Keratinocyte (primary cell): ENCODE data around the gene TACC3. TPM values are rescaled to one million over a fixed set of nuclear protein-coding genes. Genes with fewer than 3 reads are reported as not detected.

Source experiments
- DNase-seq: peaks from one replicate; pipeline ENCODE4 v3.0.0-alpha.2; 2011; ENCODE audit warnings: low read depth, missing footprints, low spot score
- FAIRE-seq: peaks from 2 replicates; lab custom pipeline; 2011; peaks lifted over from hg19 to GRCh38; lab: Jason Lieb, UNC
- H2AFZ ChIP-seq: 2 replicates; pipeline ENCODE4 v1.6.0; 2012; ENCODE audit warnings: low read length, control low read depth, inconsistent platforms; ENCODE audit not compliant: control insufficient read depth
- H3K27ac ChIP-seq: 2 replicates; pipeline ENCODE4 v1.5.1; 2011; ENCODE audit warnings: low read length; ENCODE audit not compliant: control insufficient read depth, insufficient read depth
- H3K27me3 ChIP-seq: 3 replicates; pipeline ENCODE4 v1.6.0; 2011; ENCODE audit warnings: low read length; ENCODE audit not compliant: control insufficient read depth, insufficient read depth; ENCODE audit errors: extremely low read depth
- H3K36me3 ChIP-seq, 2 experiments: 2 replicates in 1 of 2; 3 replicates in 1 of 2; pipeline ENCODE4 v1.5.1; 2011; ENCODE audit warnings: low read length in 2 of 2, mild to moderate bottlenecking in 1 of 2; ENCODE audit not compliant: control insufficient read depth in 2 of 2, insufficient read depth in 2 of 2; ENCODE audit errors: extremely low read depth in 1 of 2
- H3K4me1 ChIP-seq: 3 replicates; pipeline ENCODE4 v1.5.1; 2011; ENCODE audit warnings: low read length; ENCODE audit not compliant: control insufficient read depth, insufficient read depth; ENCODE audit errors: extremely low read depth
- H3K4me2 ChIP-seq: 3 replicates; pipeline ENCODE4 v1.6.0; 2011; ENCODE audit warnings: low read depth, low read length; ENCODE audit not compliant: control insufficient read depth, insufficient read depth; ENCODE audit errors: extremely low read depth
- H3K4me3 ChIP-seq, 3 experiments: fragments of 200-600 bp in 1 of 3; sonication (generic) in 1 of 3; 2 replicates in 2 of 3; 3 replicates in 1 of 3; pipeline ENCODE4 v1.5.1; 2011 to 2016; ENCODE audit warnings: low read length in 3 of 3, mild to moderate bottlenecking in 3 of 3, control low read depth in 2 of 3, inconsistent platforms in 1 of 3, low read depth in 1 of 3, mixed read lengths in 1 of 3, mixed run types in 1 of 3, moderate library complexity in 1 of 3; ENCODE audit not compliant: control insufficient read depth in 2 of 3, insufficient read depth in 2 of 3; ENCODE audit errors: extremely low read depth in 1 of 3
- H3K79me2 ChIP-seq: 2 replicates; pipeline ENCODE4 v1.6.0; 2012; ENCODE audit warnings: low read length; ENCODE audit not compliant: control insufficient read depth, insufficient read depth
- H3K9ac ChIP-seq: 3 replicates; pipeline ENCODE4 v1.6.0; 2011; ENCODE audit warnings: low read length; ENCODE audit not compliant: control insufficient read depth, insufficient read depth; ENCODE audit errors: extremely low read depth
- H3K9me1 ChIP-seq: 3 replicates; pipeline ENCODE4 v1.6.0; 2011; ENCODE audit warnings: low read length; ENCODE audit not compliant: control insufficient read depth, insufficient read depth; ENCODE audit errors: extremely low read depth
- H3K9me3 ChIP-seq: 2 replicates; pipeline ENCODE4 v1.5.1; 2012; ENCODE audit warnings: low read depth, low read length; ENCODE audit not compliant: control insufficient read depth
- H4K20me1 ChIP-seq: 3 replicates; pipeline ENCODE4 v1.6.0; 2011; ENCODE audit warnings: low read length; ENCODE audit not compliant: control insufficient read depth, insufficient read depth; ENCODE audit errors: extremely low read depth
- CTCF ChIP-seq, 3 experiments: IDR thresholded peaks in 1 of 3; conservative IDR thresholded peaks in 1 of 3; optimal IDR thresholded peaks in 1 of 3; 2 replicates in 2 of 3; 3 replicates in 1 of 3; pipeline versions ENCODE3 to v1.5.1; 2011; ENCODE audit warnings: low read length in 3 of 3, mild to moderate bottlenecking in 3 of 3, moderate library complexity in 2 of 3, control low read depth in 1 of 3, inconsistent platforms in 1 of 3; ENCODE audit not compliant: insufficient read depth in 2 of 3; ENCODE audit errors: extremely low read depth in 1 of 3
- EZH2 ChIP-seq: IDR thresholded peaks from one replicate; pipeline ENCODE4 v1.6.1; 2012; ENCODE audit warnings: inconsistent platforms, mild to moderate bottlenecking, low read length, moderate library complexity
- dilution Hi-C: fragments of 300-500 bp; cut with MboI; formaldehyde crosslinking; loops from one replicate; pipeline ENCODE4 v1.7.0; 2020; ENCODE audit warnings: low sequenced_read_pairs; ENCODE audit not compliant: extremely low pct_ligation_motif_present
- polyA plus RNA-seq, 5 experiments: library from polyadenylated mRNA; depleted of rRNA in 3 of 5; stranded (reverse) in 3 of 5; stranded (forward) in 1 of 5; unstranded in 1 of 5; fragments of >200 nt; gene quantifications; 1 replicate in 1 of 5; 2 replicates in 3 of 5; 3 replicates in 1 of 5; pipeline versions ENCODE4 v1.2.1 to v1.2.3, GENCODE V29; 2011 to 2012; ENCODE audit warnings: missing spikeins in 2 of 5, low read depth in 1 of 5, low replicate concordance in 1 of 5

The TACC3 gene
- polyA plus RNA-seq, 1 donor (not counting 4 experiments of a cell fraction or from before 2014, with no cell fraction given) = 19.1 TPM

DNA sequence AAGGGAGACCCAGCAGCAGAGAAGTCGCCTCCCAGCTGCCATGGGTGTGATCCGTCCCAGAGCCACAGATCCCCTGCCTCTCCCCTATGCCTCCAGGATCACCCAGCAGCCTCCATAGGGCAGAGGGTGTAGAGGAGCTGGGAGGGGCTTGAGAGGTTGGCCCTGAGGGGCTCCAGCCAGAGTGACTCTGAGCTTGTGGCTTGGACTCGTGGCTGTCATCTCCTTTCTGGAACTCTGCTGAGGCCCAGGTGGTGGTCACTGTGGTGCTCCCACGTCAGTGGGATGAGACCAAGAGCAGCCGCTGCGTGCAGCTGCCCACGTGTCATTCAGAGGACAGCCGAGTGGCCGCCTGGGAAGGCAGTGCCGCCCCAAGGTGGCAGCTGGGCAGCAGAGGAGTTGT is 4.2 kb downstream of the TACC3 start:
- peaks cover 61% of the 10 kb centered on the region for H3K79me2 ChIP-seq

DNA sequence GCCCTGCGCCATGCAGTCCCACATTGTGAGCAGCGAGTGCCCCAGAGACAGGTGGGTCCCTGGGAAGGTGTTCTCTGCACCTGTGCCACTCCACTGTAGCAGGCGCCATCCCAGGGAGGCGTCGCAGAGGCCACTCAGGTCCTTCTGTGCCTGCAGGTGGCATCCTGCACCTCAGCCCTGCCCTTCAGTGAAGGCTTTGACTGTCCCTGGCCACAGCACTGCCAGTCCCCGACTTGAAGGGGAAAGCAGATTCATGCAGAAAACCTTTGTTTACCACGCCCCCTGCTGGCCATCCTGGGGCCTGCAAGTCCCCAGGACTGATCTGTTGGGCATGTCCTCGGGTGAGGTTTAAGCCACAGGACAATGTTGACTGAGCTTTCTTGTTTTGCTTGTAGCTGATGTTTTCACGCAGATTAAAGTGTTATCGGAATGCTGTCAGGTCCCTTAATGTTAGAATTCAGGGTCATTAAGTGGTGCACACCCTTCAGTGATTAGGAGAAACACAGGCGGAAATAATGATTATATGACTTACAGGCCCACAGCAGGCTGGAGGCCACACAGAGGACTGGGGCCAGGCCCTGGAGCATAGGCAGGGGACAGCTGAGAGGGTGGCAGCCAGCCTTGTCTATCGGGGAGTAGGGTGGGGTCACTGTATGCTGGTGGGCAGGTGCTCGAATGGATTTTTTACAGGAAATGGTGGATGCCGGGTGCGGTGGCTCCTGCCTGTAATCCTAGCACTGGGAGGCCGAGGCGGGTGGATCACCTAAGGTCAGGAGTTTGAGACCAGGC is 5.0 kb downstream of the TACC3 start:
- peaks cover 65% of the 10 kb centered on the region for H3K79me2 ChIP-seq
- no peaks in the 10 kb centered on the region for H3K9me3 ChIP-seq
- dilution Hi-C loops = no loop called here
- peak overlapping the region; percentile 62 for H3K4me2 ChIP-seq
- H3K27ac ChIP-seq = peak overlapping the region; percentile 86
- H3K27me3 ChIP-seq = no peaks in the 10 kb centered on the region
- DNase-seq = peak; percentile 66
- H3K9me1 ChIP-seq = peaks cover 4% of the 10 kb centered on the region
- FAIRE-seq = peak; percentile 86
- peak overlapping the region; percentile 40 for H2AFZ ChIP-seq
- peak overlapping the region; percentile 61 for H3K9ac ChIP-seq
- TF ChIP-seq EZH2 = no peak
- TF ChIP-seq CTCF (optimal IDR thresholded peaks at IDR 0.05 in 1 of 3, IDR thresholded peaks at IDR 0.05 in 1 of 3, conservative IDR thresholded peaks at IDR 0.05 in 1 of 3; ENCODE audit: extremely low read depth in 1 of 3, insufficient read depth in 2 of 3, low read length in 3 of 3) = peak in 2 of 3 experiments; percentile 97 to 100
- no peak overlapping the region for H3K4me3 ChIP-seq
- peaks cover 45% of the 10 kb centered on the region for H3K4me1 ChIP-seq
- peaks cover 8% of the 10 kb centered on the region for H4K20me1 ChIP-seq
- H3K36me3 ChIP-seq = peaks cover 0 to 38% of the 10 kb centered on the region in 2 experiments

More for the DNA sequence above, 4.2 kb downstream of the TACC3 start:
- no peak overlapping the region for H3K9ac ChIP-seq
- no peaks in the 10 kb centered on the region for H3K27me3 ChIP-seq
- no peak for FAIRE-seq
- peaks cover 45% of the 10 kb centered on the region for H3K4me1 ChIP-seq
- no peak overlapping the region for H2AFZ ChIP-seq
- no peak for TF ChIP-seq EZH2
- no peak for TF ChIP-seq CTCF (optimal IDR thresholded peaks at IDR 0.05 in 1 of 3, IDR thresholded peaks at IDR 0.05 in 1 of 3, conservative IDR thresholded peaks at IDR 0.05 in 1 of 3; ENCODE audit: extremely low read depth in 1 of 3, insufficient read depth in 2 of 3, low read length in 3 of 3)
- H3K9me1 ChIP-seq = peaks cover 4% of the 10 kb centered on the region
- no peak for DNase-seq
- peaks cover 8% of the 10 kb centered on the region for H4K20me1 ChIP-seq
- H3K4me3 ChIP-seq = no peak overlapping the region
- H3K36me3 ChIP-seq = peaks cover 0 to 31% of the 10 kb centered on the region in 2 experiments
- no peak overlapping the region for H3K4me2 ChIP-seq
- H3K27ac ChIP-seq = no peak overlapping the region
- dilution Hi-C loops = no loop called here
- no peaks in the 10 kb centered on the region for H3K9me3 ChIP-seq
